ENCODE results near the gene HAT1.

DNA sequence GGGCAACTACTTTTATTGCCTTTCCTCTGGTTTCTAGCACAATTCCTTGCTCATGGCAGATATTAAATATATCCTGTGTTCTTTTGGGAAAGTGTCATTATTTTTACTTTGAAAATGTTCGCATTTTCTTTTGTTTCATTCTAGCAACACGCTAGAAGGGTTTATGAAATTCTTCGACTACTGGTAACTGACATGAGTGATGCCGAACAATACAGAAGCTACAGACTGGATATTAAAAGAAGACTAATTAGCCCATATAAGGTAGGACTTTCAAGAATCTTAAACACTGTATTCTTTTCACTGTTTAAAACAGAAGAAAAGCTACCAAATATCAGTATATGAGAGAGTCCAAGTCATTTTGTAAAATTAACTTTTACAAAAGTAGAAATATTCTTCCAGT lies 56.8 kb downstream of the HAT1 start:
- TF ChIP-seq, protein P1, sequence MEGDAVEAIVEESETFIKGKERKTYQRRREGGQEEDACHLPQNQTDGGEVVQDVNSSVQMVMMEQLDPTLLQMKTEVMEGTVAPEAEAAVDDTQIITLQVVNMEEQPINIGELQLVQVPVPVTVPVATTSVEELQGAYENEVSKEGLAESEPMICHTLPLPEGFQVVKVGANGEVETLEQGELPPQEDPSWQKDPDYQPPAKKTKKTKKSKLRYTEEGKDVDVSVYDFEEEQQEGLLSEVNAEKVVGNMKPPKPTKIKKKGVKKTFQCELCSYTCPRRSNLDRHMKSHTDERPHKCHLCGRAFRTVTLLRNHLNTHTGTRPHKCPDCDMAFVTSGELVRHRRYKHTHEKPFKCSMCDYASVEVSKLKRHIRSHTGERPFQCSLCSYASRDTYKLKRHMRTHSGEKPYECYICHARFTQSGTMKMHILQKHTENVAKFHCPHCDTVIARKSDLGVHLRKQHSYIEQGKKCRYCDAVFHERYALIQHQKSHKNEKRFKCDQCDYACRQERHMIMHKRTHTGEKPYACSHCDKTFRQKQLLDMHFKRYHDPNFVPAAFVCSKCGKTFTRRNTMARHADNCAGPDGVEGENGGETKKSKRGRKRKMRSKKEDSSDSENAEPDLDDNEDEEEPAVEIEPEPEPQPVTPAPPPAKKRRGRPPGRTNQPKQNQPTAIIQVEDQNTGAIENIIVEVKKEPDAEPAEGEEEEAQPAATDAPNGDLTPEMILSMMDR (IDR thresholded peaks at IDR 0.05; ENCODE audit: poor library complexity, severe bottlenecking) = no peak
- TF ChIP-seq SMC3 (conservative IDR thresholded peaks at IDR 0.05; ENCODE audit: poor library complexity) = no peak
- no peak for TF ChIP-seq EZH2 (IDR thresholded peaks at IDR 0.05; ENCODE audit: borderline replicate concordance, insufficient read depth, low read length, poor library complexity, severe bottlenecking)
- TF ChIP-seq POLR2AphosphoS5 (IDR thresholded peaks at IDR 0.05) = no peak
- TF ChIP-seq EP300 (conservative IDR thresholded peaks at IDR 0.05; ENCODE audit: poor library complexity, severe bottlenecking) = no peak
- TF ChIP-seq TAF1 (IDR thresholded peaks at IDR 0.05; ENCODE audit: low read depth) = no peak
- no peak for TF ChIP-seq REST (IDR thresholded peaks at IDR 0.05; ENCODE audit: borderline replicate concordance)
- TF ChIP-seq MXI1 (conservative IDR thresholded peaks at IDR 0.05; ENCODE audit: poor library complexity, severe bottlenecking) = no peak
- TF ChIP-seq RAD21 (conservative IDR thresholded peaks at IDR 0.05) = no peak
